Ectodermal cell (in vitro differentiated cells): ENCODE data around the gene NGFR.

ENCODE experiments used
- H3K27ac ChIP-seq: 2 replicates; pipeline ENCODE4 v1.7.0; 2013; ENCODE audit warnings: mild to moderate bottlenecking, low read depth, low read length; ENCODE audit not compliant: insufficient read depth, poor library complexity, severe bottlenecking
- H3K27me3 ChIP-seq: 2 replicates; pipeline ENCODE4 v1.7.0; 2013; ENCODE audit warnings: mild to moderate bottlenecking, low read length; ENCODE audit not compliant: insufficient read depth, control insufficient read depth, poor library complexity, severe bottlenecking
- H3K36me3 ChIP-seq: one replicate; pipeline ENCODE4 v1.7.0; 2013; ENCODE audit warnings: low read length; ENCODE audit not compliant: control insufficient read depth, insufficient read depth
- H3K4me1 ChIP-seq: one replicate; pipeline ENCODE4 v1.7.0; 2013; ENCODE audit warnings: low read length; ENCODE audit not compliant: control insufficient read depth, insufficient read depth
- H3K4me3 ChIP-seq: 2 replicates; pipeline ENCODE4 v1.7.0; 2013; ENCODE audit warnings: low read depth, low read length, control low read depth; ENCODE audit not compliant: insufficient read depth
- H3K9me3 ChIP-seq: 2 replicates; pipeline ENCODE4 v1.7.0; 2013; ENCODE audit warnings: mild to moderate bottlenecking, low read length, moderate library complexity; ENCODE audit not compliant: control insufficient read depth
- WGBS, 2 experiments: methylation state at CpG; one replicate each; pipeline ENCODE4 v1.1.7; 2013; ENCODE audit warnings: missing lambda C conversion rate in 2 of 2; 5-methylcytosine and 5-hydroxymethylcytosine counted together

The NGFR gene

DNA sequence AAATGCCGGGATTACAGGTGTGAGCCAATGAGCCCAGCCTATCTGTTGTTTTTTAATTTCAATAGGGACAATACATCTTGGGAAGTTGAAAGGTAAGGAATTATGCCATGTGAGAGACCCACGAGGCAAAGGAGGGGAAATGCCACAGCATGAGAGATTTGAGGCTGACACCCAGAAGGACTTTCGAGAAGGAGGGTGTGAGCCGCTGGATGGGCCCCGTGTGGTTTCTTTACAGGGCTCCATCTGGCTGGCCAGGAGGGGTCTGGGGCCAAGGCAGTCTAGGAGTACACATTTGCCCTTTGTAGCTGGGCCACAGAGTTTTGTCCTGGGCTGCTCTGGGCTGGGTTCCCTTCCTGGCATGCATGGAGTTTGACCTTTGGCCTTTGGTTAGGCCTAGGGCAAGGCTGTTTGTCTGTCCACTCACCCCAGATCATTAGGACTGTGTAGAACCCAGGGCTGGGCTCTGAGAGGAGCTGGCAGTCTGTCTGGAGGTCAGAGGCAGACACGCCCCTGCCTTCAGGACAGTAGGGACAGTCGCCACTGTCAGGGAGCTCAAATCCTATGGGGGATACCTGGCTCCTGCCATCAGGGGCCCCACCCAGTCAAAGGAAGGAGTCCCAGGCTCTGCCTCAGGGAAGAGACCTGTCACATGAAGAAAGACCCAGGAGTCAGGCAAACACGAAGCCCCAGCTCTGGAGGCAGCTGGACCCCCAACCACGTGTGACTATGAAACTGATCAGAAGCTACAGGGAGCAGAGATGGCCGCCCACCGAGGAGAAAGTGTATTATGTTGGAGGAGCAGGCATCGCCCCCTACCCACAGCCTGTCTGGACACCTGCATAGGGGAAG lies 56.4 kb downstream of the NGFR start:
- Histone ChIP-seq H3K27ac (no peak overlapping the region), H3K4me3 (no peak overlapping the region), H3K4me1 (peaks cover 21% of the 10 kb centered on the region), H3K36me3 (no peaks in the 10 kb centered on the region), H3K9me3 (no peaks in the 10 kb centered on the region), H3K27me3 (no peaks in the 10 kb centered on the region)
- WGBS, 2 experiments: 88 to 91% methylated on average over 12 of the region's 12 CpGs

- Histone ChIP-seq H3K4me1 (peaks cover 16% of the 10 kb centered on the region), H3K4me3 (no peak overlapping the region), H3K27ac (no peak overlapping the region), H3K36me3 (no peaks in the 10 kb centered on the region), H3K27me3 (no peaks in the 10 kb centered on the region), H3K9me3 (no peaks in the 10 kb centered on the region)
- 92 to 93% methylated on average over 27 of the region's 27 CpGs for WGBS, 2 experiments
Measured at GRCh38 chr17:49552070-49552751, 57.1 kb downstream of the NGFR start.

DNA sequence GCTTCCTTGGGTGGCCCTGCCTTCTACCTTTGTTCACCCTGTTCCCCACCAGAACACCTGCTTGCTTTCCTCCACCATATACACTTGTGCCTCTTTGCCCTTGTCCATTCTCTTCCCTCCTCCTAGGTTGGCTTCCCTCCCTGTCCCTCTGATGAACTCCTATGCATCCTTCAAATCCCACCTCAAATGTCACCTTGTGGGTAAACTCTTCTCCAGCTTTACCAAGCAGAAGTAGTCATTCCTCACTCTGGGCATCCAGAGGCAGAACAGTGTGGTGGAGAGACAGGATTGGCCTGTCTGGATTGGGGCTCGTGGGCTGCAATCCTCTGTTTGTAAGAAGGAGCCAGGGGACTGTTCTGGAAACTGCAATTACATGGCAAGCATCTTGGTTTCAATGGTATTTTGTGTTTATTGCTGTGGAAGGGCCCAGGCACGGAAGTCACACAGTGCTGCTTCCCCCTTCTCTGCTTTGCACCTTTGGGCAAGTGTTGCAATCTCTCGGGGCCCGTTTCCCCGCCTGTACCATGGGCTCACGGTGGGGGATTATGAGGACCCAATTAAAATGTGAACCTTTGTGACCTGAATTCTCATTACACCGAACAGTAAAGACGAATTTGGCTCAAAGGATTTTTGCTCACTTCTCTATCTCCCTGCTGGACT lies 58.7 kb downstream of the NGFR start:
- H3K4me3 ChIP-seq: no peak overlapping the region
- no peaks in the 10 kb centered on the region for H3K9me3 ChIP-seq
- H3K4me1 ChIP-seq: peaks cover 4% of the 10 kb centered on the region
- no peaks in the 10 kb centered on the region for H3K36me3 ChIP-seq
- 88 to 91% methylated on average over 8 of the region's 8 CpGs for WGBS, 2 experiments
- no peak overlapping the region for H3K27ac ChIP-seq
- H3K27me3 ChIP-seq: no peaks in the 10 kb centered on the region

DNA sequence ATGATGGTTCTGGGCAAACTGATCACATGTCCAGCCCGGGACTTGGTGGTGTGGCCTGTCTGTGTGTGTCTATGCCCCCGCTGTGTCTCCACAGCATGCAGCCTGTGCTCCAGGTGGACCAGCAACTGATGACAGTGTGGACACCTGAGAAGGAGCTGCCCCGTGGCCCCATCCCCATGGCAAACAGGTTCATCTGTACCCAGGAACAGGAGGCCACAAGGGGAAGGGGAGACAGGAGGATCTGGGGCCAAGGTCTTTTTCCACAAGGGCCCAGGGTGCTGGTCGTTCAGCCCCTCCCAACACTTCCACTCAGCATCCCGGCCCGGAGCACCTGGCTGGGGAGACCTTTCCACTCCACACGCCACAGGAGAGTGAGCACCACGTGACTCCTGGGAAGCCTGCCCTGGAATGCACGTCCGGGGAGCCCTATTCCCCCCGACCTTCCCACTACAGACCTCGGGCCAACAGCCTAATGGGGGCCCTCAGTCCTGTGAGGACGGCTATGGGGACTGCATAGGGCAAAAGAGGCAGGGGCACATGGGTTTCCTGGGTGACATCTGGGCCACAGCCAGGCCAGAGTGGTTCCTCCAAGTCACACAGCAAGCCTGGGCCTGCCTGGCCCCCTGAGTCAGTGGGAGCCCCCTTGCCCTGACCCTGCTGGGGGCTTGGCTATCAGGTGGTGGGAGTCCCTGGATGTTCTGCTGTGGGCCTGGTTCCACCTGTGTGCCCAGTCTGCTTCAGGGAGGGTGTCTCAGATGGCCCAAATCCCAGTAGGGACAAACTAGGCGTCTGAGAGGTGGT lies 59.8 kb downstream of the NGFR start:
- no peaks in the 10 kb centered on the region for H3K27me3 ChIP-seq
- H3K36me3 ChIP-seq: no peaks in the 10 kb centered on the region
- no peak overlapping the region for H3K27ac ChIP-seq
- WGBS, 2 experiments: 92 to 94% methylated on average over 14 of the region's 14 CpGs
- no peaks in the 10 kb centered on the region for H3K9me3 ChIP-seq
- H3K4me3 ChIP-seq: no peak overlapping the region
- peaks cover 4% of the 10 kb centered on the region for H3K4me1 ChIP-seq

- Histone ChIP-seq H3K36me3 (no peaks in the 10 kb centered on the region), H3K27ac (no peak overlapping the region), H3K9me3 (no peaks in the 10 kb centered on the region), H3K27me3 (no peaks in the 10 kb centered on the region), H3K4me1 (peaks cover 4% of the 10 kb centered on the region), H3K4me3 (no peak overlapping the region)
- 81 to 82% methylated on average over 18 to 19 of the region's 19 CpGs for WGBS, 2 experiments
Measured at GRCh38 chr17:49555495-49556222, 60.6 kb downstream of the NGFR start.

DNA sequence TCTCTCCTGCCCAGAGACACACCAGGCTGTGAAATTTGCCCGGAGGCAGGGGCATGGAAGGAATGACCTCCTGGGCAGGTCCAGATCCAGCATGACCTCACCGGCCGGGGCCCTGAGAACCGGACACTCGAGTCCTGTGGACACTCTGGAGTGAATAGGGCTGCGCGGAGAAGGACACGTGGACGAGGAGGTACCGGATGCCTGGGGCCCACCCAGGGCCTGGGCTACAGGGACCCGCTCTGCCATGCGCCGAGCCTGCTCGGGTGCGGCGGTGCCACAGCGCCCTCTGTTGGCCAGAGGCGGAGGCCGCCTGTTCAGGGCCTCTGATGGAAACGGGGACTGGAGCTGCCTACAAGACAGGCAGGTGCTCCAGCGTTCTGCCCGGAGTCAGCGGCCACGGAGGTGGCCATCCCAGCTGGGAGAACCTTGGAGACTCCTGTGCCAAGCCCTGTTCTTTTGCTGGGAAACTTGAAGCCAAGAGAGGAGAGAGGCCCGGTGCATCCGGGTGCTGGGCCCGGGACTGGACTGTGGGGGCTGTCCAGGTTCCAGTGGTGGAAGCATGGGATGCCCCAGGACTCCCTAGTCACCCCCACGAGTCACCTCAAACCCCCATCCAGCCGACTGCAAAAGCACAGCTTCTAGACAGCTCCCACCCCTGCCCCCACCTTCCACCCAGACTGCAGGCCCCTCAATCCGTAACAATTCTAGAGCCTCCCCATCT lies 61.3 kb downstream of the NGFR start:
- Histone ChIP-seq H3K4me3 (no peak overlapping the region), H3K27me3 (no peaks in the 10 kb centered on the region), H3K27ac (no peak overlapping the region), H3K4me1 (peaks cover 2% of the 10 kb centered on the region), H3K9me3 (no peaks in the 10 kb centered on the region), H3K36me3 (no peaks in the 10 kb centered on the region)
- 21 to 22% methylated on average over 30 of the region's 30 CpGs for WGBS, 2 experiments

- Histone ChIP-seq H3K27ac (no peak overlapping the region), H3K4me3 (no peak overlapping the region), H3K4me1 (no peaks in the 10 kb centered on the region), H3K9me3 (no peaks in the 10 kb centered on the region), H3K27me3 (no peaks in the 10 kb centered on the region), H3K36me3 (no peaks in the 10 kb centered on the region)
- WGBS, 2 experiments: 22 to 27% methylated on average over 8 to 9 of the region's 9 CpGs
Measured at GRCh38 chr17:49557312-49558024, 62.4 kb downstream of the NGFR start.
